Cortex of kidney (tissue), 1 donor: ENCODE data around the gene SUN1.
"Not testable (repeated sequence)": the region's sequence is repeated elsewhere in the genome, so short reads cannot be mapped to it uniquely, and the experiment has no call there.

Experiments
- DNase-seq: peaks from one replicate; lab custom pipeline; 2025; lab: John Stamatoyannopoulos, UW

Gene SUN1

DNA sequence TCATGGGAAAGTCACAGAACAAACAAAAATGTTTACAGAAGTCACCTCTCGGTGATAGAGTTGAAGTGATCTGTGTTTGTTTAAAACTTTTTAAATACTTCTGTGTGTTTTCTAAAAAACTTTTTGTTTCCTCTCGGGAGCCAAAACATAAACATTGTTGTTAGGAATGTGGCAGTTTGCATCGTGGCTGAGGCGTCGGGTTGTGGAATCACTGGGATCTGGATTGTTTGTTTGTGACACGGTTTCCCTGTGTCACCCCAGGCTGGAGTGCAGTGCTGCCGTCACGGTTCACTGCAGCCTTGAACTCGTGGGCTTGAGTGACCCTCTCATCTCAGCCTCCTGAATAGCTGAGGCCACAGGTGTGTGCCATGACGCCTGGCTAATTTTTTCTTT lies 29.0 kb upstream of the SUN1 start:
- no peak for DNase-seq

DNA sequence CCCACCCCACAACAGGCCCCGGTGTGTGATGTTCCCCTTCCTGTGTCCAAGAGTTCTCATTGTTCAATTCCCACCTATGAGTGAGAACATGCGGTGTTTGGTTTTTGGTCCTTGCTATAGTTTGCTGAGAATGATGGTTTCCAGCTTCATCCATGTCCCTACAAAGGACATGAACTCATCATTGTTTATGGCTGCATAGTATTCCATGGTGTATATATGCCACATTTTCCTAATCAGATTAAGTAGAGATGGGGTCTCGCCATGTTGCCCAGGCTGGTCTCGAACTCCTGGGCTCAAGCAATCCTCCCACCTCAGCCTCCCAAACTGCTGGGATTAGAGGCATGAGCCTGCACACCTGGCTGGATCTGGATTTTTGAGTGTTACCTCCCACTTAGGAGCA lies 28.5 kb upstream of the SUN1 start:
- DNase-seq = not testable (repeated sequence)

GRCh38 chr7:805261-805660 lies 27.0 kb upstream of the SUN1 start:
- no peak for DNase-seq

- DNase-seq = no peak
Observed at GRCh38 chr7:815284-816216, 16.7 kb upstream of the SUN1 start.

DNA sequence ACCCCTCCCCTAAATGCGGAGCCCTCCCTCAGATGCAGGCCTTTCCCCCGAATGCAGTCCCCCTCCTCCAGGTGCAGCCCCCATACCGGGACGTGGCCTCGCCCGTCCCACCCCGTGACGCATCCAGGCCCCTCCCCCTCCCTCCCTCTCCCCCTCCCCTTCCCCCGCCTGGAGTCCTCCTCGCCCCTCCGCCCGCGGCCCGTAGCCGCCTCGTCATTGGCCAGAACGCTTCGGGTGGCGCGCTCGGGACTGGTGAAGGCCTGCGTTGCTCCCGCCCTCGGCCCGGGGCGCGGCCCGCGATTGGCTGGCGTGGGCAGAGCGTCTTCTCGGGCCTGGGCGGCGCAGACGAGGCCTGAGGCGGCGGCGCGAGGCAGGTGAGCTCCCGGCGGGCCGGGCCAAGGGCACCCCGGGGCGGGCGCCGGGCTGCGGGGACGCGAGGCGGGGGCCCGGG lies 16.0 kb upstream of the SUN1 start:
- DNase-seq = peak; percentile 71

DNA sequence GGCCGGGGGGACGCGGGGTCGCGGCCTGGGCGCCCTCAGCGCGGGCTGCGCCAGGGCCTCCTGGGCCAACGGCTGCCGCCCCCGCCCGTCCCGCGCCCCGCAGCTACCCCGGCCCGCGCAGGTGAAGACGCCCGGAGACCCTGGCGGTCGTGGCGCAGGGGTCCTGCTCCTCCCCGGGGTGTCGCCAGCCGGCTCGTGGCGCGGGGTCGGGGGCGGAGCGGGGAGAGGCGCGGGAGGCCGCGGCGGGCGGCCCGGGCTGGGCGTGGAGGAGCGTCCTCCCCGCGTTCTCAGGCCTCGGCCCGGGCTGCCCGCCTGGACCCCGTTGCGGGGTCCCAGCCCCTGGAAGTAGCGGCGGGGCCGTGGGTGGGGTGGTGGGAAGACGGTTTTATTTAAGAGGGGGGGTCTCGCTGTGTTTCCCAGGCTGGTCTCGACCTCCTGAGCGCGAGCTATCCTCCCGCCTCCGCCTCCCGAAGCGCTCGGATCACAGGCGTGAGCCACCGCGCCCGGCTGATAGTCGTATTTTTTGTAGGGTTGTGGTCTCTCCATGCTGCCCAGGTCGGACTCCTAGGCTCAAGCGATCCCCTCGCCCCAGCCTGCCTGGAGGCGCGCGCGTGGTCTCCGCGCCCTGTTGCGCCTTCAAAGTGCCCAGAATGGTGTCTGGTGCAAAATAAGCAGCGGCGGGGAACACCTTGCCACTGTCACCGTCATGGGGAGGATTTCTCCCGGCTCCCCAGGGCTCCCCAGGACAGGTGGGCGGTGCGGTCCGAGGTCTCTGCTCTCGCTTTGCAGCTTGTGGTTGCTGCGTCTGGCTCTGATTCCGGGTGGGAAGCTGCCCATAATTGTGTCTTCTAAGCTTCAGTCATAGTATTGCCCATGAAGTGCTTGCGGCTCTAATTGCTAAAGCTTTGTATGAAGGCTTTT lies 15.3 kb upstream of the SUN1 start:
- DNase-seq = no peak

DNA sequence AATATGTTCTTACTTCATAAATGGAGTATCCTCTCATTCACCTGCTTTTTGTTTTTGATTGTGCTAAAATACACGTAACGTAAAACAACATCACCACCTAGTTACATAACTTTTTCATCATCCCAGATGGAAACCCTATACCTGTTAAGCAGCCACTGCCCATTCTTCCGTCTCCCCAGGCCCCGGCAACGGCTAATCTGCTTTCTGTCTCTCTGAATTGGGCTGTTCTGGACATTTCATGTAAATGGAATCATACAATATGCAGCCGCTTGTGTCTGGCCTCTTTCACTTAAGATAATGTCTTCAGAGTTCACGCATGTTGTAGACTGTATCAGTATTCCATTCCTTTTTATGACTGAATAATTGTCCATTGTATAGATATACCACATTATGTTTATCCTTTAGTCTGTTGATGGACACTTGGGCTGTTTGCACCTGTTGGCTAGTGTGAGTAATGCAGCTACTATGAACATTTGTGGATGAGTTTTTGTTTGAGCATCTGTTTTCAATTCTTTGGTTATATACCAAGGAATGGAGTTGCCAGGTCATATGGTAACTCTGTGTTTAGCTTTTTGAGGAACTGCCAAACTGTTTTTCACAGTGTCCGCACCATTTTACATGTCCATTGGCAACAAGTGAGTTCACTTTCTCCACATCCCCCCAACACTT lies 14.1 kb upstream of the SUN1 start:
- DNase-seq = no peak

- no peak for DNase-seq
Observed at GRCh38 chr7:820341-820740, 11.9 kb upstream of the SUN1 start.

DNA sequence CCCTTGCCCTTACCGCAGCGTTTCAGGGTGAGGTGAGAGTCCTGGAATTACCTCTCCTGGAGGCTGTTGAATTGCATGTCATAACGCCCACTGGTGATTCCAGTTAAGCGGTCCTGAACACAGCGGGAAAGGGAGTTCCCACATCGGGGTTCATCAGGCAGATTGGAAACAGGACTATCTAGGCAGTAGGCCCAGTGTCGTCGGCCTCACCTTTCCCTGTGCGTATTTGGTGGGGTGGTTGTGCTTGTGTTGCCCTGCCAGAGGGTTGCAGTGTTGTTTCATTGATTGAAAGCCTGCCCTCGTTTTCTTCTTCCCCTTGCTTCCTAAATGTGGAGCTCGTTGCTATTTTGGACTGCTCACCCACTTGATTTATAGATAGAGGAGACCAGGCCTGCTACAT lies 10.6 kb upstream of the SUN1 start:
- DNase-seq = no peak

DNA sequence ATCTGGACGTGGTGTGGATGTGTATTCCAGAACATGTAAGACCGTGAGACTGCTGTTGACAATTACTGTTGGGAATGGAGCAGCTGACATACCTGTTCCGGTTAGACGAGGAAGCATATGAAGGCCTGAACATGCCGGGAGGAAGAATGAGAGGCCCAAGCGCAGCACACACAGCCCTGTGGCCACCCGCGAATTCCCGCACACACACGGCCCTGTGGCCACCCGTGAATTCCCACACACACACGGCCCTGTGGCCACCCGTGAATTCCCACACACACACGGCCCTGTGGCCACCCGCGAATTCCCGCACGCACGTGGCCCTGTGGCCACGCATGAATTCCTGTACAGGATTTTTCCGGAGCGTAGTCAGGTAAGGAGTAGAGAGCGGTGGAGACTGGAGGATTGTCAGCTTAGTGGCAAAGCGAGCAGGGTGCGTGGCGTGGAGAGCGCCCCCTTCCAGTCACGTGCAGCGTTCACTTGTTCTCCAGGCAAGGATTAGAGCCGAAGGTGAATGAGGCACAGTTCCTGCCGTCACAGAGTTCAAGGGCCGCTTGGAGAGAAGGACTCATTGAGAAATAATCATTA lies 9.5 kb upstream of the SUN1 start:
- DNase-seq = no peak

GRCh38 chr7:823649-824048 lies 8.6 kb upstream of the SUN1 start:
- DNase-seq = no peak

DNA sequence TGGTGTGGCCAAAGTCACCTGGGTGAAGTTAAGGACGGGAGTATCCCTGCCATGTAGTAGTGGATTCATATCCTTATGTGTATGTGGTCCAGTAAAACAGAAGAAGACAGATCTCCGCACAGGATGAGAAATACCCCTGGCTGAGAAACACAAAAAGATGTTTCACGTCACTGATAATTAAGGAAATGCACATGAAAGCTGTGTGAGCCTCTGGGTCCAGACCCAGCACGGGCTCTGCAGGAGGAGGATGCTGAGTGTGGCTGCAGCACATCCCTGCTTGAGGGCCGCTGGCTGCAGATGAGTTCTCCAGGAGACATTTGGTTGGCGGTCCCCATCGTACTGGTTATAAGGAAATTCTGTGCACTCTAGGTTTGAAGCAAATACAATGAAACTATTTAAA lies 8.2 kb upstream of the SUN1 start:
- no peak for DNase-seq

GRCh38 chr7:824664-825063 lies 7.6 kb upstream of the SUN1 start:
- DNase-seq = no peak

- DNase-seq = no peak
Observed at GRCh38 chr7:825386-825785, 6.9 kb upstream of the SUN1 start.

GRCh38 chr7:826230-826917 lies 5.9 kb upstream of the SUN1 start:
- DNase-seq = no peak

DNA sequence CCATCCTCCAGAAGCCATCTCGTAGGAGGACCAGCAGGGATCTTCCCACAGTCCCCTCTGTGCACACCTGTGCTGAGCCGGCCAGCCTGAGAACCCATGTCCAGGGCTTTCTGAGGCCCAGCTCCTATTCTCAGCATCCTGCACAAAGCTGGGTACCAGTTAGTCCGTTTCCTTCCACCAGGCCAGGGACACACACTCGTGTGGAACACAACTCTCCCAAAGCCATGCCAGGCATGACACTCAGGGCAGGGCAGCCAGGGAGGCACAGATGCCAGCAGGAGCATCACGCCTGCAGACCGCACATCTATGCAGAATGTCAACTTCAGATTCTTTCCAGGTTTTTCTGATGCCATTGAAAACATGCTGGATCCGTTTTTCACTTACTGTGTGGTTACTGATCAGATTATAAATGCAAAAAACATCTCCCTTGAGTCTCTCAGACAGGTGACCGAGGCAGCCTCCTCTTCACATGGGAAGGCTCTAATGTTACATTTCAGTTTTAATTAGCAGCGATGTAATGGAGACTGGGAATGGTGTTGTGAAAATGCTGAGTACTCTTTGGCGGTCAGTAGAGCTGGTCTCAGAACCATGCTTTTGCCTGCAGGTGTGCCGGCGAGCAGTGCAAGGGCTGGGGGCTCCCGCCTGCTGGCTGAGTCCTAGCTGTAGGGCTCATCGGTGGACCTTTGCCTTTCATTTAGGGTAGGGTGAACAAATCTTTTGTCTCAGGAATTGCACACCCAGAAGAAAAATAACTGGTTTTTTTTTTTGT lies 3.3 kb upstream of the SUN1 start:
- no peak for DNase-seq

DNA sequence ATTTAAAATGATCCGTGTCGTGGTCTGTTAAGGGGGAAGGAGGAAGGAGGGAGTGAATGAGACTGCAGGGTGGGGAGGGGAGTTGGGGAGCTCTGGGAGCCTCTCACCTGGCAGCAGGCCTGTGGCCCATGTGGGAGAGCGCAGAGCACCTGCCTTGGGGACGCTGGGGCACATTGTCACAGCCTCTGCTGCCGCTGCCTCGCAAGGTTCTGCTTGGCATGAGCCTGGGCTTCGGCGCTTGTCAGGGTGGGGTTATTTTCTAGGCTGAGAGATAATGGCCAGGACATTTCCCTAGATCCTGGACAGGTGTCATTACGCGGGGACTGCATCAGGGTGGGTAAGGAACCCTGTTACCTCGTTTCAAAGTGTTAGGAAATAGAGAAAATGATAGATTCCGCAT lies 2.2 kb upstream of the SUN1 start:
- DNase-seq = no peak

- no peak for DNase-seq
Observed at GRCh38 chr7:831596-832166, 595 bp upstream of the SUN1 start.

DNA sequence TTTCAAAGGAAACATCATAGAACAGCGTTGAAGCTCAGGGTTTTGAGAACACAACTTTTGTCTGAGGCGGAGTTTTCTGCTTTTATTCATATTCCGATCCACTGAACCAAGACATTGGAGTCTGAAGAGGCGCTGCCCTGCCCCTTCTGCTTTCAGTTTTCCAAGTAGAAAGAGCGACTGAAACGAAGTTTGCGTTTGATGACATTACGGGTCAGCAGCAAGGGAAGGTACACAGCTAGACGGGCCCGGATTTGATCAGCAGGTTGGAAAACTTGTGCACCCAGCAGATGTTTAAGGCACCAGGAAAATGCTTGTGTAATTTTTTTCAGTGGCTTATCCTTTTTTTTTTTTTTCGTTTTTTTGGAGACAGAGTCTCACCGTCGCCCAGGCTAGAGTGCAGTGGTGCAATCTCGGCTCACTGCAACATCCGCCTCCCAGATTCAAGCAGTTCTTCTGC lies 720 bp downstream of the SUN1 start:
- DNase-seq = no peak

DNA sequence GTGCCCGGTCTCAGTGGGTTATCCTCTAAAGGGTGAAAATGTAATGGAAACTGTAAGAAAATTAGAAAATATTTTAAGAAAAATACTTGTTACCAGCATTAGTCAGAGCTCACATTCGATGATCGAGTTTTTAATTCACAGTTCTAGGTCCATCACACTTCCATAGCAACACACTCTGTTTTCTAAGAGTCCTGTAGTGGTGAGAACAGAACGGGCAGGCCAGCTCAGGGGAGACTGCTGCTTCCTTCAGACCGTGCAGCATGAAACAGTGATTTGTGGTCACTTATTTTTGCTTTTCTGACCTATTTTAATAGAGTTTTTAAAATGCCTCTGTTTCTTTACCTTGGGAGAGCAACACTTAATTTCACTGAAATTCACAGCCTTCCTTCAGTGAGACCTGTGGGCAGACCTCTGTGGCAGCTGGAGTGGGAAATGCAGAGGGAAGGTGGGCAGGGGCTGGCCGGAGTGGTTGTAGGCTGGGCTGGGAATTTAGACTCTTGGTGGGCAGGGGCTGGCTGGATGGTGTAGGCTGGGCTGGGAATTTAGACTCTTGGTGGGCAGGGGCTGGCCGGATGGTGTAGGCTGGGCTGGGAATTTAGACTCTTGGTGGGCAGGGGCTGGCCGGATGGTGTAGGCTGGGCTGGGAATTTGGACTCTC lies 1.5 kb downstream of the SUN1 start:
- DNase-seq = no peak
